ENCODE data around the gene CDC42BPA.

CDC42BPA gene

GRCh38 chr1:226993814-226994585, 324.3 kb downstream of the CDC42BPA start:
- no peak overlapping the region for H3K4me3 ChIP-seq
- H3K27ac ChIP-seq, result no peak overlapping the region
- no peak for DNase-seq (ENCODE audit: low read depth, low spot score)
- H3K9ac ChIP-seq (ENCODE audit: insufficient read length), result no peak overlapping the region
- no peak for TF ChIP-seq FOXP2 (optimal IDR thresholded peaks at IDR 0.05; ENCODE audit: control extremely low read depth, extremely low read length, insufficient read depth)
- no peak for TF ChIP-seq POLR2AphosphoS5 (IDR thresholded peaks at IDR 0.05; ENCODE audit: borderline replicate concordance, low read depth, low read length)
- no peak for TF ChIP-seq EZH2 (IDR thresholded peaks at IDR 0.05)
- H3K9me3 ChIP-seq (ENCODE audit: low read depth, low read length), result no peaks in the 10 kb centered on the region
- no peaks in the 10 kb centered on the region for H3K36me3 ChIP-seq (ENCODE audit: insufficient read depth, low read length)

- no peak for TF ChIP-seq POLR2AphosphoS5 (IDR thresholded peaks at IDR 0.05; ENCODE audit: borderline replicate concordance, low read depth, low read length)
- TF ChIP-seq FOXP2 (optimal IDR thresholded peaks at IDR 0.05; ENCODE audit: control extremely low read depth, extremely low read length, insufficient read depth), result no peak
- no peak for TF ChIP-seq EZH2 (IDR thresholded peaks at IDR 0.05)
- Histone ChIP-seq H3K9ac (ENCODE audit: insufficient read length) (no peak overlapping the region), H3K27ac (no peak overlapping the region), H3K4me3 (no peak overlapping the region), H3K36me3 (ENCODE audit: insufficient read depth, low read length) (no peaks in the 10 kb centered on the region), H3K9me3 (ENCODE audit: low read depth, low read length) (no peaks in the 10 kb centered on the region)
- DNase-seq (ENCODE audit: low read depth, low spot score), result no peak
Measured at GRCh38 chr1:226991920-226992319, 326.4 kb downstream of the CDC42BPA start.

GRCh38 chr1:226990133-226990716, 328.1 kb downstream of the CDC42BPA start:
- no peak overlapping the region for H3K27ac ChIP-seq
- H3K9me3 ChIP-seq (ENCODE audit: low read depth, low read length), result no peaks in the 10 kb centered on the region
- no peaks in the 10 kb centered on the region for H3K36me3 ChIP-seq (ENCODE audit: insufficient read depth, low read length)
- no peak for DNase-seq (ENCODE audit: low read depth, low spot score)
- H3K9ac ChIP-seq (ENCODE audit: insufficient read length), result no peak overlapping the region
- H3K4me3 ChIP-seq, result no peak overlapping the region
- TF ChIP-seq EZH2 (IDR thresholded peaks at IDR 0.05), result no peak
- TF ChIP-seq FOXP2 (optimal IDR thresholded peaks at IDR 0.05; ENCODE audit: control extremely low read depth, extremely low read length, insufficient read depth), result no peak
- TF ChIP-seq POLR2AphosphoS5 (IDR thresholded peaks at IDR 0.05; ENCODE audit: borderline replicate concordance, low read depth, low read length), result no peak

- H3K4me3 ChIP-seq, result no peak overlapping the region
- H3K9me3 ChIP-seq (ENCODE audit: low read depth, low read length), result no peaks in the 10 kb centered on the region
- TF ChIP-seq POLR2AphosphoS5 (IDR thresholded peaks at IDR 0.05; ENCODE audit: borderline replicate concordance, low read depth, low read length) (no peak), FOXP2 (optimal IDR thresholded peaks at IDR 0.05; ENCODE audit: control extremely low read depth, extremely low read length, insufficient read depth) (no peak), EZH2 (IDR thresholded peaks at IDR 0.05) (no peak)
- H3K27ac ChIP-seq, result no peak overlapping the region
- H3K9ac ChIP-seq (ENCODE audit: insufficient read length), result no peak overlapping the region
- no peaks in the 10 kb centered on the region for H3K36me3 ChIP-seq (ENCODE audit: insufficient read depth, low read length)
- no peak for DNase-seq (ENCODE audit: low read depth, low spot score)
Measured at GRCh38 chr1:226989085-226989920, 329.0 kb downstream of the CDC42BPA start.

GRCh38 chr1:226988334-226988666, 330.0 kb downstream of the CDC42BPA start:
- TF ChIP-seq FOXP2 (optimal IDR thresholded peaks at IDR 0.05; ENCODE audit: control extremely low read depth, extremely low read length, insufficient read depth) (no peak), EZH2 (IDR thresholded peaks at IDR 0.05) (no peak), POLR2AphosphoS5 (IDR thresholded peaks at IDR 0.05; ENCODE audit: borderline replicate concordance, low read depth, low read length) (no peak)
- H3K9me3 ChIP-seq (ENCODE audit: low read depth, low read length), result no peaks in the 10 kb centered on the region
- no peak for DNase-seq (ENCODE audit: low read depth, low spot score)
- H3K9ac ChIP-seq (ENCODE audit: insufficient read length), result no peak overlapping the region
- no peak overlapping the region for H3K4me3 ChIP-seq
- no peaks in the 10 kb centered on the region for H3K36me3 ChIP-seq (ENCODE audit: insufficient read depth, low read length)
- H3K27ac ChIP-seq, result no peak overlapping the region

- Histone ChIP-seq H3K27ac (no peak overlapping the region), H3K9ac (ENCODE audit: insufficient read length) (no peak overlapping the region), H3K36me3 (ENCODE audit: insufficient read depth, low read length) (no peaks in the 10 kb centered on the region), H3K4me3 (no peak overlapping the region), H3K9me3 (ENCODE audit: low read depth, low read length) (no peaks in the 10 kb centered on the region)
- no peak for DNase-seq (ENCODE audit: low read depth, low spot score)
- no peak for TF ChIP-seq POLR2AphosphoS5 (IDR thresholded peaks at IDR 0.05; ENCODE audit: borderline replicate concordance, low read depth, low read length)
Measured at GRCh38 chr1:226987623-226988333, 330.5 kb downstream of the CDC42BPA start.

GRCh38 chr1:226987179-226987536, 331.1 kb downstream of the CDC42BPA start:
- no peak overlapping the region for H3K9ac ChIP-seq (ENCODE audit: insufficient read length)
- H3K27ac ChIP-seq, result no peak overlapping the region
- no peaks in the 10 kb centered on the region for H3K36me3 ChIP-seq (ENCODE audit: insufficient read depth, low read length)
- no peaks in the 10 kb centered on the region for H3K9me3 ChIP-seq (ENCODE audit: low read depth, low read length)
- no peak overlapping the region for H3K4me3 ChIP-seq
- DNase-seq (ENCODE audit: low read depth, low spot score), result no peak
- TF ChIP-seq EZH2 (IDR thresholded peaks at IDR 0.05) (no peak), FOXP2 (optimal IDR thresholded peaks at IDR 0.05; ENCODE audit: control extremely low read depth, extremely low read length, insufficient read depth) (no peak), POLR2AphosphoS5 (IDR thresholded peaks at IDR 0.05; ENCODE audit: borderline replicate concordance, low read depth, low read length) (no peak)

Data from SK-N-MC (cell line).